OCI-LY3 (cell line): ENCODE measurements around the gene SAMD11.
A peak's percentile ranks its signal among the peaks of the same experiment; 100 is the strongest.

Experiments used
- H2AFZ ChIP-seq: fragments of 200-600, 300-600 bp; shearing (Covaris generic); 2 replicates; pipeline ENCODE4 v1.6.0; 2014; ENCODE audit warnings: antibody characterized with exemption, low read depth, low read length
- H3K27ac ChIP-seq: fragments of 200-600, 300-600 bp; sonication (generic); 2 replicates; pipeline ENCODE4 v1.5.1; 2014; ENCODE audit warnings: mild to moderate bottlenecking, low read length, moderate library complexity, mixed read lengths
- H3K27me3 ChIP-seq: fragments of 200-600, 300-600 bp; sonication (generic); 2 replicates; pipeline ENCODE4 v1.6.1; 2014; ENCODE audit warnings: low read depth, low read length, mixed read lengths
- H3K36me3 ChIP-seq: fragments of 200-600, 300-600 bp; sonication (generic); replicated peaks from 2 replicates; pipeline ENCODE3; 2014; ENCODE audit warnings: low read depth, low read length, mixed read lengths
- H3K4me1 ChIP-seq: fragments of 300-600, 200-600 bp; sonication (generic); 2 replicates; pipeline ENCODE4 v1.6.1; 2014; ENCODE audit warnings: low read length, mixed read lengths
- H3K4me2 ChIP-seq: fragments of 200-600, 300-600 bp; sonication (generic); 2 replicates; pipeline ENCODE4 v1.6.1; 2014; ENCODE audit warnings: low read length, mixed read lengths
- H3K4me3 ChIP-seq: fragments of 300-600, 200-600 bp; sonication (generic); 2 replicates; pipeline ENCODE4 v1.5.1; 2014; ENCODE audit warnings: antibody characterized with exemption, mild to moderate bottlenecking, low read length, moderate library complexity
- H3K79me2 ChIP-seq: fragments of 300-600, 200-600 bp; shearing (Covaris generic); 2 replicates; pipeline ENCODE4 v1.6.1; 2014; ENCODE audit warnings: mild to moderate bottlenecking, low read length, mixed read lengths
- H3K9ac ChIP-seq: fragments of 300-600, 200-600 bp; shearing (Covaris generic); 2 replicates; pipeline ENCODE4 v1.6.0; 2014; ENCODE audit warnings: mild to moderate bottlenecking, low read length, moderate library complexity
- H3K9me3 ChIP-seq: fragments of 200-600, 300-600 bp; shearing (Covaris generic); 2 replicates; pipeline ENCODE4 v1.6.1; 2014; ENCODE audit warnings: low read length, mixed read lengths; ENCODE audit not compliant: insufficient read depth
- H4K20me1 ChIP-seq: fragments of 200-600, 300-600 bp; sonication (generic); 2 replicates; pipeline ENCODE4 v1.6.1; 2016; ENCODE audit warnings: low read length, mixed read lengths; ENCODE audit not compliant: insufficient read depth
- CTCF ChIP-seq: fragments of 200-600, 300-600 bp; sonication (generic); IDR thresholded peaks from 2 replicates; pipeline ENCODE4 v1.5.1; 2014; ENCODE audit warnings: antibody characterized with exemption, low read length, low read depth
- EZH2phosphoT487 ChIP-seq: fragments of 200-600 bp; shearing (Covaris generic); IDR thresholded peaks from 2 replicates; pipeline ENCODE4 v1.6.1; 2018; ENCODE audit warnings: antibody characterized with exemption, mixed run types, low read depth

The SAMD11 gene

GRCh38 chr1:940107-941014, 16.6 kb downstream of the SAMD11 start:
- TF ChIP-seq CTCF = no peak
- peak; percentile 20; the same call in 1 of the 2 replicates for TF ChIP-seq EZH2phosphoT487
- no peaks in the 10 kb centered on the region for H3K79me2 ChIP-seq

GRCh38 chr1:941015-941587, 17.4 kb downstream of the SAMD11 start:
- no peak overlapping the region for H3K27ac ChIP-seq
- H3K9me3 ChIP-seq = no peaks in the 10 kb centered on the region
- peaks cover 37% of the 10 kb centered on the region for H3K27me3 ChIP-seq
- H2AFZ ChIP-seq = no peak overlapping the region
- H3K79me2 ChIP-seq = no peaks in the 10 kb centered on the region
- no peak overlapping the region for H3K9ac ChIP-seq
- H3K4me1 ChIP-seq = peaks cover 31% of the 10 kb centered on the region
- peaks cover 5% of the 10 kb centered on the region; the same call in 1 of the 2 replicates for H4K20me1 ChIP-seq
- H3K36me3 ChIP-seq = no peaks in the 10 kb centered on the region
- TF ChIP-seq CTCF = no peak
- TF ChIP-seq EZH2phosphoT487 = no peak
- H3K4me3 ChIP-seq = peak overlapping the region; percentile 77
- H3K4me2 ChIP-seq = peak overlapping the region; percentile 76

More at GRCh38 chr1:940107-941014, 16.6 kb downstream of the SAMD11 start:
- H3K4me2 ChIP-seq = peak overlapping the region; percentile 76
- H4K20me1 ChIP-seq = peaks cover 5% of the 10 kb centered on the region; the same call in 1 of the 2 replicates
- H3K27me3 ChIP-seq = peaks cover 38% of the 10 kb centered on the region
- H3K4me3 ChIP-seq = peak overlapping the region; percentile 77
- H3K9ac ChIP-seq = no peak overlapping the region
- H3K9me3 ChIP-seq = no peaks in the 10 kb centered on the region
- H3K27ac ChIP-seq = no peak overlapping the region
- no peaks in the 10 kb centered on the region for H3K36me3 ChIP-seq
- no peak overlapping the region for H2AFZ ChIP-seq
- peaks cover 31% of the 10 kb centered on the region for H3K4me1 ChIP-seq

GRCh38 chr1:941588-942383, 18.1 kb downstream of the SAMD11 start:
- H3K36me3 ChIP-seq = no peaks in the 10 kb centered on the region
- no peak for TF ChIP-seq CTCF
- TF ChIP-seq EZH2phosphoT487 = no peak
- H2AFZ ChIP-seq = no peak overlapping the region
- peaks cover 5% of the 10 kb centered on the region; the same call in 1 of the 2 replicates for H4K20me1 ChIP-seq
- peaks cover 31% of the 10 kb centered on the region for H3K4me1 ChIP-seq
- H3K27me3 ChIP-seq = peaks cover 37% of the 10 kb centered on the region
- H3K4me2 ChIP-seq = peak overlapping the region; percentile 76
- H3K9ac ChIP-seq = no peak overlapping the region
- H3K79me2 ChIP-seq = no peaks in the 10 kb centered on the region
- no peaks in the 10 kb centered on the region for H3K9me3 ChIP-seq
- H3K27ac ChIP-seq = no peak overlapping the region
- peak overlapping the region; percentile 77 for H3K4me3 ChIP-seq
